Left forelimb (tissue), 1 donor: ENCODE results near the gene HSPBAP1.
"Not testable (repeated sequence)": the region's sequence is repeated elsewhere in the genome, so short reads cannot be mapped to it uniquely, and the experiment has no call there.

Experiments used
- DNase-seq: peaks from one replicate; pipeline ENCODE4 v3.0.0-alpha.2; 2018; ENCODE audit warnings: low spot score

HSPBAP1 gene

GRCh38 chr3:122739172-122739571 lies 54.5 kb downstream of the HSPBAP1 start:
- no peak for DNase-seq

GRCh38 chr3:122732682-122733525 lies 60.7 kb downstream of the HSPBAP1 start:
- not testable (repeated sequence) for DNase-seq

- no peak for DNase-seq
Measured at GRCh38 chr3:122730240-122730639, 63.4 kb downstream of the HSPBAP1 start.

GRCh38 chr3:122728756-122729514 lies 64.7 kb downstream of the HSPBAP1 start:
- DNase-seq, result no peak

- DNase-seq, result no peak
Measured at GRCh38 chr3:122728186-122728585, 65.4 kb downstream of the HSPBAP1 start.

GRCh38 chr3:122727766-122728165 lies 65.9 kb downstream of the HSPBAP1 start:
- DNase-seq, result no peak

GRCh38 chr3:122727294-122727693 lies 66.3 kb downstream of the HSPBAP1 start:
- DNase-seq, result no peak

GRCh38 chr3:122725106-122725505 lies 68.5 kb downstream of the HSPBAP1 start:
- DNase-seq, result no peak

GRCh38 chr3:122719273-122719921 lies 74.2 kb downstream of the HSPBAP1 start:
- DNase-seq, result no peak

GRCh38 chr3:122716667-122717066 lies 77.0 kb downstream of the HSPBAP1 start:
- DNase-seq, result no peak

- no peak for DNase-seq
Measured at GRCh38 chr3:122714273-122714672, 79.4 kb downstream of the HSPBAP1 start.

GRCh38 chr3:122710616-122711251 lies 82.9 kb downstream of the HSPBAP1 start:
- not testable (repeated sequence) for DNase-seq

- no peak for DNase-seq
Measured at GRCh38 chr3:122705379-122705778, 88.3 kb downstream of the HSPBAP1 start.

GRCh38 chr3:122700193-122700592 lies 93.4 kb downstream of the HSPBAP1 start:
- DNase-seq, result no peak

- DNase-seq, result no peak
Measured at GRCh38 chr3:122697952-122698620, 95.5 kb downstream of the HSPBAP1 start.

GRCh38 chr3:122695927-122696561 lies 97.6 kb downstream of the HSPBAP1 start:
- no peak for DNase-seq

- DNase-seq, result no peak
Measured at GRCh38 chr3:122694966-122695365, 98.7 kb downstream of the HSPBAP1 start.

GRCh38 chr3:122692674-122693073 lies 101.0 kb downstream of the HSPBAP1 start:
- no peak for DNase-seq

GRCh38 chr3:122691195-122691594 lies 102.4 kb downstream of the HSPBAP1 start:
- DNase-seq, result no peak

GRCh38 chr3:122690096-122690495 lies 103.5 kb downstream of the HSPBAP1 start:
- no peak for DNase-seq
